HCT116 (cell line): Measurements from ENCODE around the gene CBX4.

Experiments
- POLR2A ChIP-seq: IDR thresholded peaks from 2 replicates; pipeline ENCODE4 v1.7.0; 2011; ENCODE audit warnings: borderline replicate concordance; ENCODE audit not compliant: insufficient read depth, insufficient read length; ENCODE audit errors: extremely low read depth
- SRF ChIP-seq: IDR thresholded peaks from 2 replicates; pipeline ENCODE4 v1.6.1; 2012; ENCODE audit warnings: low read depth
- ZNF274 ChIP-seq: fragments of 200-500 bp; sonication (Bioruptor generic); IDR thresholded peaks from 2 replicates; pipeline ENCODE4 v1.6.1; 2014; ENCODE audit warnings: mild to moderate bottlenecking, low read depth, low read length, inconsistent platforms
- TF ChIP-seq, protein P1 (sequence below), 3 experiments: fragments of 200-600 bp in 1 of 3; sonication (generic) in 1 of 3; IDR thresholded peaks in 2 of 3; conservative IDR thresholded peaks in 1 of 3; 2 replicates each; pipeline ENCODE4 v1.5.1; 2012 to 2017; ENCODE audit warnings: low read depth in 2 of 3, low read length in 2 of 3, antibody characterized with exemption in 1 of 3, borderline replicate concordance in 1 of 3, control low read depth in 1 of 3, mild to moderate bottlenecking in 1 of 3, mixed read lengths in 1 of 3, mixed run types in 1 of 3, moderate library complexity in 1 of 3; ENCODE audit not compliant: insufficient read depth in 1 of 3

DNA sequence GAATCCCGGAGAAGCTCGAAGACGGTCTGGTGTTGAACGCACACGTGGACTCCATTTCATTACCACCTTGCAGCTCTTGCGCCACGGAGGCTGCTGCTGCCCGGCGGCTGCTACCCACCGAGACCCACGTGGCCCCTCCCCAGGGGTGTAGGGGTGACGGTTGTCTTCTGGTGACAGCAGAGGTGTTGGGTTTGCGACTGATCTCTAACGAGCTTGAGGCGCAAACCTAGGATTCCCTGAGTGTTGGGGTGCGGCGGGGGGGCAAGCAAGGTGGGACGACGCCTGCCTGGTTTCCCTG is 1.7 kb upstream of the CBX4 start:
- TF ChIP-seq ZNF274 (no peak), SRF (no peak), POLR2A (no peak)
- TF ChIP-seq, protein P1, sequence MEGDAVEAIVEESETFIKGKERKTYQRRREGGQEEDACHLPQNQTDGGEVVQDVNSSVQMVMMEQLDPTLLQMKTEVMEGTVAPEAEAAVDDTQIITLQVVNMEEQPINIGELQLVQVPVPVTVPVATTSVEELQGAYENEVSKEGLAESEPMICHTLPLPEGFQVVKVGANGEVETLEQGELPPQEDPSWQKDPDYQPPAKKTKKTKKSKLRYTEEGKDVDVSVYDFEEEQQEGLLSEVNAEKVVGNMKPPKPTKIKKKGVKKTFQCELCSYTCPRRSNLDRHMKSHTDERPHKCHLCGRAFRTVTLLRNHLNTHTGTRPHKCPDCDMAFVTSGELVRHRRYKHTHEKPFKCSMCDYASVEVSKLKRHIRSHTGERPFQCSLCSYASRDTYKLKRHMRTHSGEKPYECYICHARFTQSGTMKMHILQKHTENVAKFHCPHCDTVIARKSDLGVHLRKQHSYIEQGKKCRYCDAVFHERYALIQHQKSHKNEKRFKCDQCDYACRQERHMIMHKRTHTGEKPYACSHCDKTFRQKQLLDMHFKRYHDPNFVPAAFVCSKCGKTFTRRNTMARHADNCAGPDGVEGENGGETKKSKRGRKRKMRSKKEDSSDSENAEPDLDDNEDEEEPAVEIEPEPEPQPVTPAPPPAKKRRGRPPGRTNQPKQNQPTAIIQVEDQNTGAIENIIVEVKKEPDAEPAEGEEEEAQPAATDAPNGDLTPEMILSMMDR (IDR thresholded peaks at IDR 0.05 in 2 of 3, conservative IDR thresholded peaks at IDR 0.05 in 1 of 3; ENCODE audit: borderline replicate concordance in 1 of 3, insufficient read depth in 1 of 3, low read depth in 2 of 3, low read length in 2 of 3), result no peak
